K562 treated with DMSO at 1 percent for 24 hours (cell line): Measurements from ENCODE around the gene PAIP2. TPM values are rescaled to one million over a fixed set of nuclear protein-coding genes. Genes with fewer than 3 reads are reported as not detected.

ENCODE experiments used
- total RNA-seq: library from RNA; unstranded; fragments of 300-600 nt; gene quantifications from 2 replicates; pipeline ENCODE4 v1.2.3, GENCODE V29; 2022; ENCODE audit warnings: low read depth; ENCODE audit not compliant: insufficient read depth

Gene PAIP2, protein sequence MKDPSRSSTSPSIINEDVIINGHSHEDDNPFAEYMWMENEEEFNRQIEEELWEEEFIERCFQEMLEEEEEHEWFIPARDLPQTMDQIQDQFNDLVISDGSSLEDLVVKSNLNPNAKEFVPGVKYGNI
- 92.0 and 105 TPM in 2 replicates for total RNA-seq

DNA sequence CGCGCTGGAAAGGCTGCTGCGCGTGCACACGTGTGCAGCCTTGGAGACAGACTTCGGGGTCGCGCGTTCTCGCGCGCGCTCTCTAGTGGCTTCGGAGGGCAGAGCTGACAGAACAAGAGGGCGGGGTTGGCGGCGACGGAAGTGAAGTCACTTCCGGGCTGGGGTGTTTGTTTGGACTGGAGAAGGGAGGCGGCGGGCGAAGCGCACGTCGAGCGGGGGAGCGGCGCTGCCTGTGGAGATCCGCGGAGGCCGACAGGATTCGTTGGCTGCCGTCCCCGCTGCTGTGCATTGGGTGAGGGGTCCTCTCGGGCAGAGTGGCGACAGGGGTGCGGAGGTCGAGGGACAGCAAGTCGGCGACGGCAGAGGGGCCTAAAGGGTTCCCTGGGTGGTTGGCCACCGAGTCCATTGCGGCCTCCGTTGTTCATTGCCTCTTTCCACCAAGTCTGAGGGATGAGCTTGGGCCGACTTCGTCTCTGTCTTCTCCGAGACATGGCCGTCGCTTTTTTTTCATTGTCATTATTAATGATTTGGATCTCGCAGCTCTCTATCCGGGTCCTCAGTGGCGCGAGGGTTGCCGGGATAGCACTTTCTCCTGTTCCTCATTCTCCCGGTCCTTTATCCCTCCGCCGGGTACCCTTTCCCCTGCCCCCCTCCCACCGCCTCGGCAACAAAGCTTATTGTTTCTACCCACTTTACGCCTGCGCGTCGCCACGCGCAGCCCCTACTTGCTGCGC lies at the start of gene PAIP2:
PAIP2 (plus strand) TSS at position 166 of the 734 bp plus-strand sequence. CDS start 21,931 bp downstream, outside the sequence.

DNA sequence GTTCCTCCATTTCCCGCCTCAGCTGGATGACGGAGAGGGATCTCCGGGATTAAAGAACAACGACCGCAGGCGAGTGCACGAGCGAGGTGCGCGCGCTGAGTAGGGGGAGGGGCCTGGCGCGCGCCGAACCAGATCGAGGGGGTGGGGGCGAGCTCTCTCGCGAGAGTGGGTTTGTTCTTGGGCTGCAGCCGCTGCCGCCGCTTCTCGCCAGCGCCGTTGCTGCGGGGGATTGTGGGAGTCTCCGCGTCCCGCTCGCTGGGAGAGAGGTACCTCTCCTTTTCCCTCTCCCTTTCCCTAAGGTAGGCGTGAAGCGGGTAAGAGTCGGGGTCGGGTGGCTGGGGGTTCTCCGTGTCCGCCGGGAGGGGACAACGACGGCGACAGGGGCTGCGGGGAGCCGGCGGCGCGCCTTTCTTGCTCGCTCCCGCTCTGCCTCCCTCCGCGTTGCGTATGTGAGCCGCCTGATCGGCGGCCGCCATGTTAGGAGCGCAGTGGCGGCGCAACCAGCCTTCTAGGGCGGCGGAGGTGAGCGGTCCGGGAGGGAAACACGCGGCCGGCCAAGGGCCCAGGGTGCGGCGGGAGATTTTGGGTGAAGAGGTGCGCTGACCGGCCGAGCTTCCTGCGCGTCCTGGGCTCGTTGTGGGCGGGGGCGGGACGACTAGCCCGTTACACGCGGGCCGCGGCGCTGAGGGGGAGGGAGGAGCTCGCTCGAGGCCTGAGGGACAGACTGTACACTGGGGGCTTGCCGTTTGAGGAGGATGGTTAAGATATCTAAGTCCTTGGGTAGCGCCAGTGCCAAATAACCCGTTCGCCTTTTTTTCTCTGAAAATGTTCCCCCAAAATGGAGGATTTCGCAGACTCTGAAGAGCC lies 47.9 kb upstream of the PAIP2 start, which contains the start of gene MATR3:
MATR3 (plus strand) TSS at position 234 of the 867 bp plus-strand sequence. CDS start 13,676 bp downstream, outside the sequence.

DNA sequence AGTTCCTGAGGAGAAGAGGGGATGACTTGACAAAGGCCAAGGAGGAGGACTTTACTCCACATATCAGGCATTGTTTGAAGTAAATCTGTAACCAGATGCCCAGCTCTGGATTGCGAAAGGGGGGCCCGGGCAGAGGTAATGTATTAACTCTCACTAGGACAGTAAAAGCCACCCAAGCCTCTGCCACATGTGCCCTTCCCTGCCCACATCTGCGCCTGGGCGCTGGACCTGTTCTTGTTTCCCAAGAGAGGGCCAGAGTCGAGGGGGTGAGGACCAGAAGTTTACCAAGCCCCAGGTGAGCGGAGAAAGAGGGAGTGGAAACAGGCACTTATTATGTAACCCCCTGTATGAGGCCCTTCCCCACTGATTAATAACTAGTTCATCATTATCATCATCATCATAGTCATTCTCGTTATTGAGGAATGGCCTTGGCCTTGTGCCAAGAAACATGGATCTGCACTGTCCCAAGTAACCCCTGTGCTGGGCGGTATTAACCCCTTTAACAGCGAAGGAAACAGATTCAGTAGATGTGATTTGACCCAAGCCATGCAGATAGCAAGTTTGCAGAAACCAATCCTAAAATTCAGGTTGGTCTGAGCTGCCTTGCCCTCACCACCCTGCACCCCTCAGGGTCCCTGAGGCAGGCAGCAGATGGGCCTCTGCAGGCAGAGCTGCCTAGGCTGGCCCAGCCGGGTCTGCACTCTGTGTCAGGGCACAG lies 41.8 kb downstream of the PAIP2 start, which contains the start of gene SLC23A1:
SLC23A1 (minus strand) TSS at position 23 of the 718 bp plus-strand sequence. CDS start 44 bp downstream, outside the sequence.

DNA sequence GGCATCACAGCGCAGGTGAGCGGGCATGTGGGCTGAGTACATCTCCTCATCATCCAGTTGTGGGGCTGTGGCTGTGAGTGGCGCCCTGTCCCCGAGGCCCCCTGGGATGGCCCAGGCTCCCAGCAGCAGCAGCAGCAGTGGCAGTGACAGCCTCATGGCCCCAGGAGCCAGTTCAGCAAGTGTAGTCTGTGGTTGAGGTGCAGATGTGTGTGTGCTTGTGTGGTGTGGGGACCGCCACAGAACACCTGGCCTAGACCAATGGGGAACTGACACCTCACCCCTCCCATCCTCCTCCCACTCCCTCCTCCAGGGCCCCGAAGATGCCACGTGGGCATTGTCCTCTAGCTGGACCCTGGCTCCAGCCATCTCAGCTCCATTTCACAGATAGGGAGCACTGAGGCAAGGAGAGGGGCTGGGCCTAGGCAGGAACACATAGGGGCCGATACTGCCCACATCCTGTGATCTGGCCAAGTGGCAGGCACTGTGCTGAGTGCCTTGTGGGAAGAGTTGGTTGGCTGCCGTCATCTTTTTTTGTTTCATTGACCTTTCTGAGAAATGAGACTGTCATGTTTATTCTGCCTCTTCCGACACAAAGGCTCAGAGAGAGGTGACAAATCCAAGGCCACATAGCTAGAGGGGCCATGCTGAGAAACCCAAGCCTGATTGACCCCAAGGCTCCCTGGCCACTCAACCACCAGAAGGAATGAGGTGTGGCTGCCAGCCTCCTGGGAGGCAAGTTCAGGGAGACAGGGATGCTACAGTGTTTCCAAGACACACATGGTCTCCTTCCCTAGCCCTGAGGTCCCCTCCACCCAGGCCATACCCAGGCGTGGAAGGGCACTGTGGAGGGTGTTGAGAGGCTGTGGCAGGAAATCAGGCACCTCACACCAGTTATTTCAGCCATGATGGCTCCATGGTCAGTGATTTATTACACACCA lies 48.3 kb downstream of the PAIP2 start, which contains the start of gene MZB1:
MZB1 (minus strand) TSS at position 213 of the 938 bp plus-strand sequence; CDS start at position 156, 57 bp downstream.

DNA sequence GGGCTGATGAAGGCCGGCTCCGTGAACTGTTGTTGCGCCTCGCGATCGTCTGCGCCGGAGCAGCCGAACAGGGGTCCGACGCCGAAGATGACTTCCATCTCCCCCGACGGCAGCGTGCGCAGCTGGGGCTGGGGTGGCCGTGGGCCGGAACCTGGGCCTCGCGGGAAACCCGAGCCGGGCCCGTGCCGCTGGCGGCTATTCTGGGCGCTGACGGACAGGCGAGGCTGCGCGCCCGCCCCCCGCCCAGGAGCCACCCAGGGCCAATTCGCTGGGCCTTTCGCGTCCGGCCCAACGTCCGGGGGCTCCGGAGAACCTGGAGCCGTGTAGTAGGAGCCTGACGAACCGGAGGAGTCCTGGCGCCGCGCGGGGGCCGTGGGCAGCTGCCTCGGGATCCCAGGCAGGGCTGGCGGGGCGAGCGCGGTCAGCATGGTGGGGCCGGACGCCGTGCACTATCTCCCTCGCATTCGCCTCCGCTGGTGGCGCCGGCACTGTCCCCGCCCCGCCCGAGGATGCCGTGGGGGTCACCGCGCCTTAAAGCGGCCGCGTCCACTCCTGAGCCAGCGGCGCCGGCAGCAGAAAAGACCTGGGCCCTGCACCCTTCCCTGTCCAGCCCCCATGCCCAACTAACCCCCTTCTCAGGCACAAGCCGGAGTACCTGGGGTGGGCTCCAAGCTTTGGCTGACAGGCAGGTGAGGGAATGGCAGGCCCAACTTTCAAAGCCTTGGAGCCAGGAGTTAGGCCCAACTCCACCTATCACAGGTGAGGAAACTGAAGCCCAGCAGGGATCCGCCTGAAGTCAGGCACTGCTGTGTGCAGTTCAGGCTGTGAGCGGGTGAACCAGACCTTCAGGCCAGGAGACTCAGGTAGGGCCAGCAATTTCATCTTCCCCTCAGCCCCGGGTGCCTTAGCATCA lies 53.3 kb downstream of the PAIP2 start, which contains the start of gene PROB1:
PROB1 (minus strand) TSS at position 451 of the 913 bp plus-strand sequence; CDS start at position 428, 23 bp downstream.

DNA sequence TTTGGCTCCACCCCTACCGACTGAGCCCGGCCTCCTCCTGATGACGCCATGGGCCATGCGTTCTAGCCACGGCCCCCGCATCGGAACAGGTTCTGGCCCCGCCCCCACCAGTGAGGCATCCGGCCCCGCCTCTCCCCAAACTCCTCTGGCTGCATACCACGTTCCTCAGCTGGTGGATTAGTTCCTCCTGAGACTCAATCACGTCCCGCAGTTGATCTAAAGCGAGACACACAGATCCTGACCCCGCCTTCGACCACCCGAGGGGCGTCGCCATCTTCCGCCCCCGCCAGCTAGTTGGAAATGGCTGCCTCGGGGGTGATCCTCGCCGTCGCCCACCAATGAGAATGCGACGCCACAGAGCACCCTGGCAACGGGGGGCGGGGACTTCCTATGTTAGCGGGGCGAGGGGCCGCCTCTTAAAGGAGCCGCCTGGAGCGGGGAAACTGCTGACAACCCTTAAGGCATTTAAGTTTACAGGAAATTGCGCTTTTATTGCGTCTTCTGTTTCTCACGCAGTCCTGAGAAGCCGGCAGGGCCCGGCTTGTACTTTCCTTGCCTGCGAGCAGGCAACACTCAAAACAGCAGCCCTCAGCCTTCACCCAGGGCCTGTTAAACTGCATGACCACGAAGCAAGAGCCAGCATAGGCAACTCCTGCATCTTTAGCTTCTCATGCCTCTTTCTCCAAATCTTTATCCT lies 62.3 kb downstream of the PAIP2 start, which contains the start of gene SPATA24:
SPATA24 (minus strand) TSS at position 303 of the 697 bp plus-strand sequence; CDS start at position 274, 29 bp downstream.

Other genes starting within 250 kb of the PAIP2 start
- gene SIL1, start 143.5 kb upstream of the PAIP2 start, total RNA-seq = 48.5 and 52.6 TPM in 2 replicates
- 90.5 and 99.3 TPM in 2 replicates for gene MATR3, start 48.1 kb upstream of the PAIP2 start, total RNA-seq
- gene SLC23A1, start 41.4 kb downstream of the PAIP2 start, total RNA-seq = 0.29 and 0.45 TPM in 2 replicates
- 0.35 TPM in 1 of 2 replicates, not detected in the other for gene MZB1, start 48.1 kb downstream of the PAIP2 start, total RNA-seq
- gene PROB1, start 53.2 kb downstream of the PAIP2 start, total RNA-seq = 3.4 and 3.5 TPM in 2 replicates
- 5.0 and 7.1 TPM in 2 replicates for gene SPATA24, start 62.2 kb downstream of the PAIP2 start, total RNA-seq
- gene DNAJC18, start 97.7 kb downstream of the PAIP2 start, total RNA-seq = 3.1 and 4.6 TPM in 2 replicates
- gene ECSCR, start 120.9 kb downstream of the PAIP2 start, total RNA-seq = not detected in 2 replicates
- gene SMIM33, start 129.2 kb downstream of the PAIP2 start, total RNA-seq = not detected in 2 replicates
- 118 and 123 TPM in 2 replicates for gene STING1, start 140.9 kb downstream of the PAIP2 start, total RNA-seq
- gene UBE2D2, start 219.5 kb downstream of the PAIP2 start, total RNA-seq = 97.0 and 102 TPM in 2 replicates